Adipose tissue (tissue), 3 donors: ENCODE data around the gene ABCA6. TPM values are rescaled to one million over a fixed set of nuclear protein-coding genes. Genes with fewer than 3 reads are reported as not detected.
"Not testable (repeated sequence)": the region's sequence is repeated elsewhere in the genome, so short reads cannot be mapped to it uniquely, and the experiment has no call there.

Experiments
- H3K27ac ChIP-seq: one replicate; pipeline ENCODE4 v1.5.1; 2013; ENCODE audit warnings: low read depth, low read length
- WGBS, 3 donors: extraction: QIAGEN DNeasy Blood & Tissue Kit; methylation state at CpG; one replicate each; pipeline ENCODE4 v1.1.7; 2013; 5-methylcytosine and 5-hydroxymethylcytosine counted together
- polyA plus RNA-seq, 3 donors: library from polyadenylated mRNA; stranded (reverse); fragments of 200-250 nt; gene quantifications; one replicate each; pipeline ENCODE4 v1.2.3, GENCODE V29; 2013
- donor health status: healthy with polysubstance abuse.
- donor health status: Bipolar disorder and iron deficiency.
- donor health status: healthy.

The ABCA6 gene, protein sequence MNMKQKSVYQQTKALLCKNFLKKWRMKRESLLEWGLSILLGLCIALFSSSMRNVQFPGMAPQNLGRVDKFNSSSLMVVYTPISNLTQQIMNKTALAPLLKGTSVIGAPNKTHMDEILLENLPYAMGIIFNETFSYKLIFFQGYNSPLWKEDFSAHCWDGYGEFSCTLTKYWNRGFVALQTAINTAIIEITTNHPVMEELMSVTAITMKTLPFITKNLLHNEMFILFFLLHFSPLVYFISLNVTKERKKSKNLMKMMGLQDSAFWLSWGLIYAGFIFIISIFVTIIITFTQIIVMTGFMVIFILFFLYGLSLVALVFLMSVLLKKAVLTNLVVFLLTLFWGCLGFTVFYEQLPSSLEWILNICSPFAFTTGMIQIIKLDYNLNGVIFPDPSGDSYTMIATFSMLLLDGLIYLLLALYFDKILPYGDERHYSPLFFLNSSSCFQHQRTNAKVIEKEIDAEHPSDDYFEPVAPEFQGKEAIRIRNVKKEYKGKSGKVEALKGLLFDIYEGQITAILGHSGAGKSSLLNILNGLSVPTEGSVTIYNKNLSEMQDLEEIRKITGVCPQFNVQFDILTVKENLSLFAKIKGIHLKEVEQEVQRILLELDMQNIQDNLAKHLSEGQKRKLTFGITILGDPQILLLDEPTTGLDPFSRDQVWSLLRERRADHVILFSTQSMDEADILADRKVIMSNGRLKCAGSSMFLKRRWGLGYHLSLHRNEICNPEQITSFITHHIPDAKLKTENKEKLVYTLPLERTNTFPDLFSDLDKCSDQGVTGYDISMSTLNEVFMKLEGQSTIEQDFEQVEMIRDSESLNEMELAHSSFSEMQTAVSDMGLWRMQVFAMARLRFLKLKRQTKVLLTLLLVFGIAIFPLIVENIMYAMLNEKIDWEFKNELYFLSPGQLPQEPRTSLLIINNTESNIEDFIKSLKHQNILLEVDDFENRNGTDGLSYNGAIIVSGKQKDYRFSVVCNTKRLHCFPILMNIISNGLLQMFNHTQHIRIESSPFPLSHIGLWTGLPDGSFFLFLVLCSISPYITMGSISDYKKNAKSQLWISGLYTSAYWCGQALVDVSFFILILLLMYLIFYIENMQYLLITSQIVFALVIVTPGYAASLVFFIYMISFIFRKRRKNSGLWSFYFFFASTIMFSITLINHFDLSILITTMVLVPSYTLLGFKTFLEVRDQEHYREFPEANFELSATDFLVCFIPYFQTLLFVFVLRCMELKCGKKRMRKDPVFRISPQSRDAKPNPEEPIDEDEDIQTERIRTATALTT (N-terminal part only)
- polyA plus RNA-seq = 10 to 100 TPM in 2 of 3 donors, 1 to 10 TPM in 1; 3.1 to 30.0 (median 22.4) TPM

GRCh38 chr17:69141431-69142174, at the start of gene ABCA6:
Gene ABCA6, minus strand, starts transcription at chr17:69141895. Its CDS starts 1,192 bp downstream, at chr17:69140703.
- 35 to 51% (median 39%) methylated on average over 4 of the region's 4 CpGs for WGBS, 3 donors

GRCh38 chr17:69188796-69189195, 47.1 kb upstream of the ABCA6 start:
- WGBS, 3 donors = 88 to 96% (median 95%) methylated on average over 2 of the region's 2 CpGs
- no peak overlapping the region for H3K27ac ChIP-seq

More at GRCh38 chr17:69141431-69142174, at the start of gene ABCA6:
- no peak within 1 kb of the TSS for H3K27ac ChIP-seq

DNA sequence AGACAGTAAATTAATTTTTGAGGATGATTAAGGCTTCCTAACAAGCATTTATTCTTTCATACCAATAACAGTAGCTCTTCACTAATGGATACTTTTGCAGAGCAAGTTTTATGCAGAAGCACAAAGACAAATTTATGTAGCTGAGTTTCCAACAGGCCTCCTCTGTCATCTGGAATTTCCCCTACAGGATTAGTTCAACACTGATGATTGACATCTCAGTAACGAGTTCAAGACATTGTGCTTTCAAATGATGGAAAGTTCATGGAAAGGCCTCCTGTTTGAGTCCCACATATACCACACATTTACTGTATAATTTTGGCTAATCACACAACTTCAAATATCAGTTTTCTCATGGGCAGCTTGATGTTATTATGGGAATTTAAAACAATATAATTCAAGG, 46.4 kb upstream of the ABCA6 start:
- H3K27ac ChIP-seq = no peak overlapping the region
- 67 to 89% (median 76%) methylated on average over 1 of the region's 1 CpG for WGBS, 3 donors

GRCh38 chr17:69187294-69187693, 45.6 kb upstream of the ABCA6 start:
- no peak overlapping the region for H3K27ac ChIP-seq

GRCh38 chr17:69179227-69179952, 37.7 kb upstream of the ABCA6 start:
- 63 to 68% (median 66%) methylated on average over 4 of the region's 4 CpGs for WGBS, 3 donors

DNA sequence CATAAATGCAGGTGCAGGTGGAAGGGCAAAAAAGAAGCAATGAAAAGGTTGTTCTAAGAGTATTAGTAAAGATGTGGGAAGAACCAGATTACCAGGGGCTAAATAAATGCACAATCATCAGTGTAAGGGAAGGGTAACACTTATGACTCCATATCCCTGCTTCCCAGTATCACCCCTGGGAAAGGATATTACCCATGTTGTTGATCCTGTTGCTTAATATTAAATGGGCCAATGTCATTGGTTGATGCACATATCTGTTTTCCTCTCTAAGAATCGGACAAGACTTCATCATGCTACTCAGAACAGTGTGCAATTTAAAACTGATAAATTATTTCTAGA, 34.7 kb upstream of the ABCA6 start:
- 82 to 95% (median 92%) methylated on average over 1 of the region's 1 CpG for WGBS, 3 donors
- H3K27ac ChIP-seq = no peak overlapping the region

More at GRCh38 chr17:69179227-69179952, 37.7 kb upstream of the ABCA6 start:
- no peak overlapping the region for H3K27ac ChIP-seq

GRCh38 chr17:69175625-69176456, 34.1 kb upstream of the ABCA6 start:
- H3K27ac ChIP-seq = no peak overlapping the region
- 81 to 93% (median 82%) methylated on average over 4 of the region's 4 CpGs for WGBS, 3 donors

DNA sequence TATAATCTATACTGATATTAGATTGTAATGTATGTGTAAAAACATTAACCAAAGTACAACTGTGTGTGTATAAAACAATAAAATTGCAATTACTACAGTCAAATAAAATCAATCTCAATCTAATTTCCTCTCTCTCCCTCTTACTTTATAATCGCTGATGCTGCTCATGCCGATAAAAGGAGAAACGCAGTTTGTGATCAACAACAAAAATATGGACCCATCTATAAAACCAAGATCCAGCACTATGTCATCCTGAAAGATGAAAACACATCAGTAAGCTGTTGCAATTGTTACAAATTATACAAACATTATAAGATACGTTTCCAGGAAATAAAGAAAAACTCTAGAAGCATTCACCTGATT, 33.5 kb upstream of the ABCA6 start:
- no peak overlapping the region for H3K27ac ChIP-seq
- WGBS, 3 donors = 84 to 94% (median 94%) methylated on average over 4 of the region's 4 CpGs

DNA sequence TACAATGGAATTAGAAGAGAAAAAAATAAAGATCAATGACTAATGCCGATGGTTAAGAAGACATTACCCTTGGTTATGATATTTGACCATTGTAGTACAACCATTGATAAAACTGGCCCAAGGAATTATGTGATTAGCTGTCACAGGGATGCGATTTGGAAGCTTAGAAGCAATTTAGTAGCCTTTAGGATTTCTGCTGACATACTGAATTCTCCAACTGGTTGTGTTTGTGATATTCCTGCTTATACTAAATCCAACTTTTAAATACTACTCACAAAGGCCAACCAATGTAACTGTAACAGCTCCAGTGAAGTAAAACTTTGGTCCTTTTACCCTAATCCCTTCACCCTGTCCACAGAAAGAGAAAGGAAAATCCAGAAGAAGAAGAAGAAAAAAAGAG, 31.4 kb upstream of the ABCA6 start:
- WGBS, 3 donors = 74 to 94% (median 75%) methylated on average over 2 of the region's 2 CpGs

DNA sequence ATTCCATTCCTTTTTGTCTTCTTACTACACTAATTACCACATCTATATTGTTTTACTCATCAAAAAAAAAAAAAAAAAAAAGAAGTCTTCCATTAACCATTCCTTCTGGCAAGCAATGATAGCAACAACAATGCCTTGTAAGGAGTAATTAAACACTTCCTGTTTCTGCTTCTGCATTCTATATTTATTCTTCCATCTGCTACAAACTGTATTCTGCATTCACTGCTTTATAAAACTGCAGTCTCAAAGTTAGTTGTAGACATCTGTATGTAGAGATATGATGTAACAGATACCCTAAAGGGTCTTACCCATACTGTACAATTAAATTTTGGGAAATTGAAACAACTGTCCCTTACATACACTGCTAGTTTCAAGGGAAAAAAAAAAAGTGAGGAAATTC, 28.7 kb upstream of the ABCA6 start:
- no peak overlapping the region for H3K27ac ChIP-seq

More for the DNA sequence above, 31.4 kb upstream of the ABCA6 start:
- H3K27ac ChIP-seq = no peak overlapping the region

DNA sequence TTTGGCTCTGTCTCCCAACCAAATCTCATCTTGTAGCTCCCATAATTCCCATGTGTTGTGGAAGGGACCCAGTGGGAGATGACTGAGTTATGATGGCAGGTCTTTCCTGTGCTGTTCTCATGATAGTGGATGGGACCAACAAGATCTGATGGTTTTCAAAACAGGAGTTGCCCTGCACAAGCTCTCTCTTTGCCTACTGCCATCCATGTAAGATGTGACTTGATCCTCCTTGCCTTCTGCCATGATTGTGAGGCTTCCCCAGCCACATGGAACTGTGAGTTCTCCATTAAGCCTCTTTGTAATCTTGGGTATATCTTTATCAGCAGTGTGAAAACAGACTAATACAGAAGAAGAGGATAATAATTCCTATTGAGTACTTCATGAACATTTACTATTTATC, 26.9 kb upstream of the ABCA6 start:
- not testable (repeated sequence) for H3K27ac ChIP-seq

- H3K27ac ChIP-seq = no peak overlapping the region
- 91 to 95% (median 95%) methylated on average over 2 of the region's 2 CpGs for WGBS, 3 donors
These were observed 25.3 kb upstream of the ABCA6 start for GRCh38 chr17:69166957-69167356.

DNA sequence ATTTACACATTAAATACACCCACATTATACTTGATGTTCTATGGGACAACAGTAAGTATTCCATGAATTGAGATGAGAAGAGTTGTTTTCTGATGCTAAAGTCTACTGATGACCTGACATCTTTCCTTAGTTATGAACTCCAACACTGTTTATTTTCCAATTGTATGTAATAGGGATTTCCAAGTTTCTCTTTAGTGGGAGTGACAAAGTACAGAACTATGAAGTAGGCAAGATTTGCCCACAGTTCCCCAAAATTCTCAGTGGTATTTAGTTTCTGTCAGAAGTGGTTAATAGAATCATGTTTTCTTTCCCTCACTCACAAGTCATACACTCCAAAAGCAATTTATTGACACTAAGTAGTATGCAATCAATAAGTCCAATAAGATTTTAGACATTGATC, 22.5 kb upstream of the ABCA6 start:
- no peak overlapping the region for H3K27ac ChIP-seq

DNA sequence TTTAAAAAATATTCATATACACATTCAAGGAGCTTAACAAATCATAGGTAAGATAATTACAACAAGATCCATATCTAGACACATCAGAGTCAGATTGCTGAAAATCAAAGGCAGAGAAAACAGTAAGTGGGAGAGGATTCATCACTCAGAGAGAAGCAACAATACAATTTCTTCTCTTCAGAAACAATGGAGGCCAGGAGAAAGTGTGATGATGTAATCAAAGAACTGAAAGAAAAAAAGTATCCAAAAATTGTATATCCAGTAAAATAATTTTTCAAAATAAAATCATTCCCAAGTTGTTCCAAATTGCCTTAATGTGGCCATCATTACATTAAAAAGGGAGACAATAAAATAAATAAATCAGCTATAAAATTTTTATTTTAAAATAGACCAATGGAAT, 17.7 kb upstream of the ABCA6 start:
- H3K27ac ChIP-seq = no peak overlapping the region

- 96 to 98% (median 97%) methylated on average over 2 of the region's 2 CpGs for WGBS, 3 donors
These were observed 12.6 kb upstream of the ABCA6 start for GRCh38 chr17:69154267-69154666.

GRCh38 chr17:69150333-69150732, 8.6 kb upstream of the ABCA6 start:
- 61 to 66% (median 64%) methylated on average over 1 of the region's 1 CpG for WGBS, 3 donors
- H3K27ac ChIP-seq = no peak overlapping the region

More at GRCh38 chr17:69154267-69154666, 12.6 kb upstream of the ABCA6 start:
- H3K27ac ChIP-seq = no peak overlapping the region

- WGBS, 3 donors = 81 to 89% (median 83%) methylated on average over 2 of the region's 2 CpGs
- no peak overlapping the region for H3K27ac ChIP-seq
These were observed 5.8 kb upstream of the ABCA6 start for GRCh38 chr17:69147460-69147859.
